HG03196 (cell line): ENCODE measurements around the gene SYNGR2.

Experiments
- ATAC-seq: cut with Tn5 transposase; IDR thresholded peaks from one replicate; pipeline ENCODE4 v1.9.1; 2021; ENCODE audit not compliant: unreplicated experiment

The SYNGR2 gene, protein sequence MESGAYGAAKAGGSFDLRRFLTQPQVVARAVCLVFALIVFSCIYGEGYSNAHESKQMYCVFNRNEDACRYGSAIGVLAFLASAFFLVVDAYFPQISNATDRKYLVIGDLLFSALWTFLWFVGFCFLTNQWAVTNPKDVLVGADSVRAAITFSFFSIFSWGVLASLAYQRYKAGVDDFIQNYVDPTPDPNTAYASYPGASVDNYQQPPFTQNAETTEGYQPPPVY

DNA sequence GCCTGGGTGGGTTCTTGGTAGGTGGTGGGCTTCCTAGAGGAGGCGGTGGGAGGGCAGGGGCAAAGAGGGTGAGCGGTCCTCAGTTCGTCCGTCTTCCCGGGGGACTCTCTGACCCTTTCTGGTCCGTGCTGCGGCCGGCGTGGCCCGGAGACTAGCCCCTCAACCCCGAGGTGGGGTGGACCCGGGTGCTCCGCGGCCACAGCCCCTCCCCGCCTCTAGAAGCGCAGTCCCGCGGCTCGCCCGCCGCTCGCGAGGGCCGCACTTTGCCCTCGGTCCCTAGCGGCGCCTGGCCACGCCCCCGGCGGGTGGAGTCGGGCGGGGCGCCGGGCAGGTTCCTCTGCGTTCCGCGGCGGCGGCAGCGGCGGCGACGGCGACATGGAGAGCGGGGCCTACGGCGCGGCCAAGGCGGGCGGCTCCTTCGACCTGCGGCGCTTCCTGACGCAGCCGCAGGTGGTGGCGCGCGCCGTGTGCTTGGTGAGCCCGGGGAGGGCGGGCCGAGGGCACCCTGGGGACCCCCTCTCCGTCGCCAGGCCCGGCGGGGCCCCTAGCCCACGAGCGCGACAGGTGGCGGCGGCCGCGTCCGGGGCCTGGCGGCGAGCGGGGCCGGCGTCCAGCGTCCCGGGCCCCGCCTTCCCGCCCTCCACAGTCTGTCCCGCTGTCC is at the start of gene SYNGR2:
Gene SYNGR2 (plus strand): TSS at position 340 of the 661 bp plus-strand sequence. CDS start 36 bp downstream, at position 376.
- peak; percentile 44 for ATAC-seq

DNA sequence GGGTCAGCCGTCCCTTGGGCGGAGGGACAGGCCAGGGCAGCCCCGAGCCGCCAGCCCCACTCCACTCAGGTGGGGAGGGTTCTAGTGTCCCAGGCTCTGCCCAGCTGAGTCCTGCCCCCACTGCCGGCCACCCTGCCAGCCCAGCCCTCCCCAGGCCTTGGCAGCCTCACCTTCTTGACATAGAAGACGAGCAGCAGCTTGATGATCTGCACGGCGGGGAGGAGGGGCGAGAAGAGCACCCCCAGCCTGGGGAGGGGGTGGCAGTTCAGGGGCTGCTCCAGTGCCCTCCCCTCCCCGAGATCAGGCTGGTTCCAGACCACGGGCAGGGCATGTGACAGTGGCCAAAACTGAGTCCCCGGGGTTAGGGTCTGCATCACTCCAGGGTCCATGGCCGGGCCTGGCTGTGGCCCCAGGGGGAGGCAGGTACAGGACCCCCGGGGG is 49.6 kb upstream of the SYNGR2 start:
- ATAC-seq, result no peak

DNA sequence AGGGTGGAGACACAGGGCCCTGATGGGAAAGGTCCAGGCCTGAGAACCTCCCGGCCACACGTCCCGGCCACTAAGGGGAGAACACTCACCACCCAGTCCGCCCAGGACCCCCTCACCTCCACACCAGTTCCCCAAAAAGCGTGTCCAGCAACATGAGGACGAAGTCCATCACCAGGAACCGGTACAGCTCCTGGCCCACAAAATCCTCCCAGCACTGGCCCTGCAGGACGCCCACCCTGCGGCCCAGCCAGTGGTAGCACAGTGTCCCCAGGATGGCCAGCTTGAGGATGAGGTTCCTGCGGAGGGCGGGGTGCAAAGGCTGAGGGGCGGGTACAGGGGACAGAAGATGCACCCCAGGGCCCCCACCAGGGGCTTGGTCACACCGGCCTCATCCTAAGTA is 47.8 kb upstream of the SYNGR2 start:
- no peak for ATAC-seq

DNA sequence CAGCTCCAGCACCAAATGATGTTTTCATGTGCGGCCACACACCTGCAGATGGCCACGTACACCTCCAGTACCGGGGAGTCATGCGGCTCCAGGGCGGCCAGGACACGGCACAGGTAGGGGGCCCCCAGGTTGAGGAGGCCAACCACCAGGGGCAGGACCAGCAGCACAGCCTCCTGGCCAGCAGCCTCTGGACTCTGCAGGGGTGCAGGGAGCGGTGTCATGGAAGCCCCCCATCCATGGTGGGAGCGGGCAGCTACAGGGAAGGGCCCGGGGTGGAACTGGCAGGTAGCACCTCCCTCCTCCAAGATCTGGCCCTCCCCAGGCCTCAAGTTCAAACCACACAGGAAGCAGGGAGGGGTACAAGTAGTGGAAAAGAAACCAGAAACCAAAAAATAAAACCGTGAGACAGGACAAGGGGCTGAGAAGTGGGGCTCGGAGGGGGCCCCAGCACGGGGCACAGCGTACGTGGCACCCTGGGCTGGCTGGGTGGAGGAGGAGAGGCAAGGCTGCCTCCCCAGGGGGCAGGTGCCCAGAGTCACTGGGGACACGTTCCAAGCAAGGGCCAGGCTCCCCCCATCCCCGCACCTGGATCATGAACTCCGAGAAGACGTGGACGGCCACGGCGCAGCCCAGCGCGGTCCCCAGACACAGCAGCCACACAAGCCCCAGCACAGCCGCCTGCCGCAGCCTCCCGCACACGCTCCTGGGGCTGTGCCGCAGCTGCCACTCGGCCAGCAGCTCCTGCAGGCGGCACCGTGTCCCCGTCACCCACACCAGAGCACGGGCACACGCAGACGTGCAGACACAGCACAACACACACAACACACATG is 47.2 kb upstream of the SYNGR2 start:
- no peak for ATAC-seq

DNA sequence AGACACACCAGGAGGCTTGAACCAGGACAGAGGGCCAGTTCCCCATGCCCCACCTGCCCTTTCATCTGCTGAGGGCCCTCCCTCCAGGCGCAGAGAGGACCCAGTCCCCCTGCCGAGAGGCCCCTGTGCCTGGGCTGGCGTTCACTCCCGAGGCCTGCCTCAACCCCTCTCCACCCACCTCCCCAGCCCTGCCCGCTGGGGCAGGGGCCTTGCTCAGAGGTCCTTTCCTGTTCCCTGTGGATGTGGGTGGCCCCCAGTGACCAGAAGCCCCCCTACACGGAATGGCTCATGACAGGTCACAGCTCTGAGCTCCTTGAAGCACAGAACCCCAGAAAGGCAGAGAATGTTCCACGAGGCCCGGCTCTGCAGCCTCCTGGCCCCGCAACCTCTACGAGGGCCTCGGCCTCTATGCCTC is 46.6 kb upstream of the SYNGR2 start:
- no peak for ATAC-seq

DNA sequence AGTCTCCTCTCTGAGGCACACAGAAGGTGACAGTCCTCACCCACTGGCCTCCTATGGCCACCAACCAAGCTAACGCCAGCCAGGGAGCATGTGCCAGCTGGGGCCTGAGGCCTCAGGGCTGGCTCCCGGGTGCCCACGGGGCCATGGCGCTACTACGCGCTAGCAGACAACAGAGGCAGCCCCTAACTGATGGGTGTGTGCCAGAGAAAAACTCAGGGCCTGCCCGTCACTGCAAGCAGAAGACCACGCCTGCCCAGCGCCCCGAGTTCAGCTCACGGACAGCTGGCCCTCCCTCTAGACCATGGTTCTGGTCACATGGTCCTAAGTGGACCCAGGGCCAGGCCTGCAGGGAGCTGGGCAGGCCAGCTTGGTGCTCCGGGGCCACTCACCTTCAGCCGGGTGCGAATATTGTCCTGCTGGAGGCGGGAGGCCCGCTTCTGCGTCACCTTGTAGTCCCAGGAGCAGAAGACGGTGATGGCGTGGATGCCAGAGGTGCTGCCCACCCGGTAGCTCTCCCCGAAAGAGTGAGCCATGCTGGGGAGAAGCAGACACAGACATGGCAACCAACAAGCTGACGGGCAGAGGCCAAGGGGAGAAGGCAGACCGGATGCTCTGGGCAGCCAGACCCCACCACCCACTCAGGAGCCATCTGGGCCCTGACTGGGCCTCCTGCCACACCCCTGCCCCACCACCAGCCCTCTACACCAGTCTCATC is 46.0 kb upstream of the SYNGR2 start:
- ATAC-seq, result no peak

DNA sequence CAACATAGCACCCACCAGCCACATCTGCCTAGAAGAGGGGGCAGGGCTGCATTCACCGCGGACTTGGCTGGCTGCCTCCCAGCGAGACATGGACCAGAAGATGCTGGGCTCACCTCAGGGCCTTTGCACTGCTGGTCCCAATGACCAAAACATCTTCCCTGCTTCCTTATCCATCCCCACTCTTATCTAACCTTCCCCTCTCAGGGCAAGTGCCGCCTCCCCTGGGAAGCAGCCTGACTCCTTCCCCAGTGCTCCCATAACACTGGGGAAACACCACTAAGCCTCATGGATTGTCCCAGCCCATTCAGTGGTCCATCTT is 45.5 kb upstream of the SYNGR2 start:
- ATAC-seq, result no peak

DNA sequence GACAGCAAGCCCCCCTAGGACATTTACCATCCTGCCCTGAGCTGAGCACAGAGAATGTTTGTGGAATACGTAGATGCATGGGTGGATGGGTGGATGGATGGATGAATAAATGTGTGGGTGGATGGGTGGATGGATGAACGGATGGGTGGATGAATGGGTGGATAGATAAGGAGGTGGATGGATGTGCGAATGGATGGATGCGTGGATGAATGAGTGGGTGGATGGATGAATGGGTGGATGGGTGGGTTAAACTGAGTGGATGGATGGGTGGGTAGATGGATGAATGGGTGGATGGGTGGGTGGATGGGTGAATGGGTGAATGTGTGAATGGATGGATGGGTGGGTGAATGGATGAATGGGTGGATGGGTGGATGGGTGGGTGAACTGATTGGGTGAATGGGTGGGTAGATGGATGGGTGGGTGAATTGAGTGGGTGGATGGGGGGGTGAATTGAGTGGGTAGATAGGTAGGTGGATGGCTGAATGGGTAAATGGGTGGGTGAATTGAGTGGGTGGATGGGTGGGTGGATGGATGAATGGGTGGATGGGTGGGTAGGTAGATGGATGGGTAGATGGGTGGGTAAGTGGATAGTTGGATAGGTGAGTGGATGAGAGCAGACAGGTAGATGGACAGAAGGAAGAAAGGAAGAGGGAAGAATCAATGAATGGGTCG is 45.0 kb upstream of the SYNGR2 start:
- ATAC-seq, result no peak

DNA sequence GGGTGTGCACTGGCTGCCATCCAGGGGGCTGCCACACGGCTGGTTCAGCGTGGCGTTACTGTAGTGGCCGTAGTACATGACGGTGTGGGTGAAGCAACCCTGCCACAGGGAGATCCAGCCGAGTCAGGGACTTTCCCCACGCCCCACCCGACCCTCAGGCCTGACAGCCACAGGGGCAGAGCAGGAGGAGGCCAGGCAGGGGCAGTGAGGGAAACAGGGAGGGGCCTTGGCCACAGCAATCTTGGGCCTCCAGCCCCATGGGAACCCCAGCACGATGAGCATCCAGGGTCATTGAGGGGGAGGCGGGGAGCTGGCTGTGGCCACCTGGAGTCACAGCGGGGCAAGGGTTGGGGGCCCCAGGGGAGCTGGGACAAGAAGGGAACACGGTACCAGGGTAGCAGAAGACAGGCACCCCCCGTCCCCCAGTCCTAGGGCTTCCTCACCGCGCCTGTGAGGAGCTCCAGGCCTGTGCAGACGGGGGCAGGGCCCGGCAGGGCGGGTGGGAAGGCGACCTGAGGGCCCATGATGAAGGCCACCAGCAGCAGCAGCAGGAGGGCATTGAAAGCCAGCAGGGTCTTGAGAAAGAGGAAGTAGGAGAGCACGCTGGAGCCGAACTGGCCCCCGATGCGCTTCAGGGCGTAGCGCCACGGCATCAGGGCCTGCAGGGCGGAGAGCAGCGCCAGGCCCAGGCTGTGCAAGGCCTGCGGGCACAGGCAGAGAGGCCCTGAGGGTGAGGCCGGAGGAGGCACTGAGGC is 44.1 kb upstream of the SYNGR2 start:
- ATAC-seq, result no peak

DNA sequence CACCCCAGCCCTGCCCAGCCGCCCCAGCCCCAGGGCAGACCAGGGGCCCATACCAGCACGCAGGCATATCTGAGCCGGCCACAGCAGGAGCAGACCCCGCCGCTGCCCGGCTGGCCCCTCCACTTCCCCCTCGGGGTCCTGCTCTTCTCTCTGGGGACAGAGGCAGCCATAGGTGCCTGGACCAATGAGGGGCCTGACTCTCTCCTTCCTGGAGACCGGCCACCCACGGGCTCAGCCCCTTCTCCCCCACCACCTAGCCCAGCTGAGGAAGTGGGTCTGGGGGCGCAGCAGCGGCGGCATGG is 43.6 kb upstream of the SYNGR2 start:
- no peak for ATAC-seq

DNA sequence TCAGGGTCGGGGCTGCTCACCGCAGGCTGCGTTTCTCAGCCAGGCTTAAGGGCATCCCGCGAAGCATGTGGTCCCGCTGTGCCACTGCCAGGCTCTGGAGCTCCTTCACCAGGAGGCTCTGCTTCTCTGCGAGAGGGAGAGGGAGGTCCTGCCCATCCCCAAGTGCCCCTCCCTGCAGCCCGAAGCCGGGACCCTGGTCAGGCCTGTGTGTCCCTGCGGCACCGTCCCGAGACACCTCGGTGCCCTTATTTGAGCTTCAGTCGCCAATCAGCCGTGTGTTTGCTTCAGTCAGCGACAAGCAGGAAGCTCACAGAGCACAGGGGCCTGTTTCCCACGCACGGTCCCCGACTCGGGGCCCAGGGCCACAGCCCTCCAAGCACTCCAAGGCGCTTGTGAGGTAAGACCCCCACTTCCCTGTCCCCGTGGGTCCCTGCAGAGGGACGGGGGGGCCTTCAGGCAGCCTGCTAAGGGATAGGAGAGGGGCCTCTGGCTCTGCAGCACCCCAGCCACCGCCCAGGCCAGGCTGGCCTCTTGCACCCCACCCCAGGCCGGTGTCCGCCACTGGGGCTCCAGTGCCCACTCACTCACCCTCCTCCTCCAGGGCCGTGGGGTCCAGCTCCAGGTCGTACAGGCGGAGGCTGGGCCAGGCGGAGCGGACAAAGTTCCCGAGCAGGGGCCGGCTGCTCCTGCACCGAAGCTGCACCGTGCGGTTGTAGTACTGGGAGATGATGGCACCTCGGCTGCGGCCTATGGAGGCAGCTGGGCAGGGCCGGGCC is 43.1 kb upstream of the SYNGR2 start:
- no peak for ATAC-seq

DNA sequence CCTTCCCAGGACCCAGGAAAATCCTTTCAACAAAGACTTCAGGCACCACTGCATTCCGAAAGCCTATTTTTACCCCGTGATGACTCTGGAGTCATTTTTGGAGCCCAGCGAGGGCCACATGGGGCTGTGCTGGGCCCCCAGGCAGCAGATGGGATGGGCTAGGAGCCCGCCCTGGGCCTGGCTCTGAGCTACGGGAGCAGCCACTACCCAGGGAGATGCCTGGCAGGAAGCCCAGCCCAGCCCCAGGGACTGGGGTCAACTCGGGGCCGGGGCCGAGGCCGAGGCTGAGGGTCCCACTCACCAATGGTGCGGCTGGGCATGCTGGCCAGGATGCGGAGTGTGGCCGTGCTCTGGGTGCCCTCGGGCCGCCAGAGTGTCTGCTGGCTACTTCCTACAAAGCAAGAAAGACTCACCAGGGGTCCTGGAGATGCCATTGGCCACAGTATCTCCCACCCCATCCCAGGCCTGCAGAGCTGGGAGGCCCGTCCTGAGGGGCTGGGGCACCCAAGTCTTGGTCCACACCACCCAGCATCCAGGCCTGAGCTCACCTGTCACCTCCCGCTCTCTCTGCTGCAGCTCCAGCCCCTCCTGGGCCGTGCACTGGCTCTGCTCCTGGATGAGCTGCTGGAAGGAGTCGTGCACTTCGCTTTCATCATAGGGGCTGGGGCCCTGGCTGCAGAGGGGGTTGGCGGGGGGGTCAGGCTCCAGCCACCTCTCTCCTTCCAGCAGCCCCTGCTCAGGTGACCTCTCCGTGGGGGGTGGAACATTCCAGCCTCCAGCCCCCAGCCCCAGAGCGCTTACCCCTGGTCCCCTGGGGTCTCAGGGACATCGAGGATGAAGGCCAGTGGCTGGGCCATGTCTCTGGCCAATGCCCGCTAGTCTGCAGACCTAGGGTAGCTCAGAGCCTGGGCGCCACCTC is 42.1 kb upstream of the SYNGR2 start:
- ATAC-seq, result no peak

DNA sequence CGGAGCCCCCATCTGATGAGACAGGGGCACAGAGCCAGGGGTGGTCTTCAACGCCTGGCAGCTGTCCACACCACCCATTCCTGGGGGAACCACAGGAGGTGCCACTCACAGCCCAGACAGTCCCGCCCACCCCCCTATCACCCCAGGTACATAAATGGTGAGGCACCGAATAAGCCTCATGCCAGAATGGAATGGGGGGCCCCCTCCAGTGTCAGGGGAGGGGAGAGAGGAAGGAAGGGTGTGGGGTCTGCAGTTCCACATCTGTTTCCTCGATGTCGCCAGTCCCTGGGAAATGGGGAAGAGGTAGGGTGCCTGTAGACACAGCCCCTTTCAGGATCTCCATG is 41.5 kb upstream of the SYNGR2 start:
- ATAC-seq, result no peak

DNA sequence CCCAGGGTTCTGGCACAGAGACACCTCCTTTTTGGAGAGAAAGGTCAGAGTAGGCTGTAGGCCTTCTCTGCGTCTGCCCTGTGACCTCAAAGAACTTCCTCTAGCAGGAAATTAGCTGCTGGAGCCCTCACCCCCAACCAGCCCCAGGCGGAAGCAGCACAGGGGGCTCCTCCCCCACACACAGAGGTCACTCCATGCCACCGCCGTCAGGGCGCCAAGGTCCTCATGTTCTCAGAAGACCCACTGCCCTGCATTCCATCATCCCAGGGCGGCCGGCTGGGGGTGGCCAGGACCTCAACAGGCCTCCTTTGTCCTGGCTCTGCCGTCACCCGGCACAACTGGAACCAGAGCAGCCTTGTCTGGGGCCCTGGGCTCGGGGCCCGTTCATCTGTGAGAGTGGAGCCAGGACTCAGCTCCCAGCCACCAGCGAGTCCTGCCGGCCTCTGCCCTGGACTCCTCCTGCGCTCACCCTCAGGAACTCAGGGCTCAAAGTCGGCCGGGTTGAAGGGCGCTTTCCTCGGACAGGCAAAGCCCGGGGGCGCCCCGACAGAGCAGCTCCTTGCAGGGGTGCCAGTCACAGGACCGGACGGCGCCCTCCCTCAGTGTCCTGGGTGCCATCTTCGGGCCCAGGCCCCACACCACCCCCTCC is 41.0 kb upstream of the SYNGR2 start:
- ATAC-seq, result no peak

DNA sequence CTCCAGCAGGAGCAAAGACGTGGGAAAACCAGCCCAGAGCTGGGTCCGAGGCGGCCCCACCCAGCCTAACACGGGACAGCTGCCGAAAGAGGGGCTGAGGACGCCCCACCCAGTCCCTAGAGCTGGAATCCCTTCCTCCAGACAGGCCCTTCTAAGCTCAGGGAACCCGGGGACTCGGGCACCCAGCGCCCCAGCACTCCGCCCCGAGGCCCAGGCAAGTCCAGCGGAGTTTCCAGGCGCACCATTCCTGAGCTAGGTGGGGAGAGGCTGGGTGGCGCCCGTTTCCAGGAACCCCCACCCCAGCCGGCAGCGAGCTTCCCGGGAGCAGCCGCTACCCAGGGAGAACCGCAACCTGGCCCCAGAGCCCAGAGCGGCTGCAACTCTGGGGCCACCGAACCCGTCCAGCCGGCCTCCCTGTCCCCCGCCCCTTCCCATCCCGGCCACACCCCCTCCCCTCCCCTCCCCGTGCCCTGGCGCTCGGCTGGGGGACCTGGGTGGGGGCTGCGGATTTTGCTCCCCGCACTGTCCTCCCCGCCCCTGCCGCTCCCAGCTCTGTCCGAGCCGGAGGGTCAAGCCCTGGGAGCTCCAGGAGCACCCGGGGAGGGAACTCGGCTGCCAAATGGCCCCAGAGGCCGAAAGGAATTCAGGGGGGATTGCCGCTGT is 40.4 kb upstream of the SYNGR2 start:
- no peak for ATAC-seq

DNA sequence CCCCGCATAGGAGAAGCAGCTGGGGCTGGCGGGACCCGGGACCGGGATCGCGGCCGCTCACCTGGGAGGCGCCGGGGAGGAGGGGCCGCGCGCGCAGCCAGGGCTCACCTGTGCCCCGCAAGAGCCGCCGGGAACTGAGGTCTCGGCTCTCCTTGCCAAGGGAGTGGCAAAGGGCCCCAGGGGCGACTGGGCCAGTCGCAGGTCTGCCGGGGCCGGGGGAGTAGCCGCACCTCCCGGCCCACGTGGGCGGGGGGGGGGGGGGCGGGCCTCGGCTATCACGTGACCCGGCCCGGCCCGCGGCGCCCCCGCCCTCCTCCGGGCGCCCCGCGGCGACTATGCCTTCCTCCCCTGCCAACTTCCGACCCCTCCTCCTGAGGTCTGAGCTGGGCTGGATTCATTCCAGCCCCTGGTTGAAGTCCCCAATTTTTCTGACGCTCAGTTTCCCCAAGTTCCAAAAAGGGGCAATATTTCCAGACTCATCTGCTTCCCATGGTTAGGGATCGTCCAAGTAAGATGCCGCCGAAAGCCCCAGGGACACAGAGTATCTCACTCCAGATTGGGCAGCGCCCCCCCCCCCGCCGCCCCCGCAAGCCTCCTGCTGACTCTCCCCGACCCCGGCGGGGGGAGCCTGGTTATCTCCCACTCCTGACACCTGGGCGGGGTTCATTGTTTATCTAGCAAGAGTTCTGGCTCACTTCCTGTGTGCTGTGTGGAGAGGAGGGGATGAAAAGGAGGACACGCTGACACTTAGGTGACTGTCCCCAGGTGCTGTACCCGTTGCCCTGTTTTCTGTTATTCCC is 39.6 kb upstream of the SYNGR2 start, which contains the start of gene TMC6:
Gene TMC6 (minus strand): TSS at position 205 of the 800 bp plus-strand sequence. CDS start 1,923 bp downstream, outside the sequence.
- no peak for ATAC-seq
